GM18526 (cell line): Measurements from ENCODE around the gene CRADD.

ENCODE experiments used
- POLR2A ChIP-seq: IDR thresholded peaks from 3 replicates; pipeline ENCODE4 v1.6.1; 2011; ENCODE audit not compliant: insufficient read length; ENCODE audit errors: extremely low read depth

The CRADD gene

DNA sequence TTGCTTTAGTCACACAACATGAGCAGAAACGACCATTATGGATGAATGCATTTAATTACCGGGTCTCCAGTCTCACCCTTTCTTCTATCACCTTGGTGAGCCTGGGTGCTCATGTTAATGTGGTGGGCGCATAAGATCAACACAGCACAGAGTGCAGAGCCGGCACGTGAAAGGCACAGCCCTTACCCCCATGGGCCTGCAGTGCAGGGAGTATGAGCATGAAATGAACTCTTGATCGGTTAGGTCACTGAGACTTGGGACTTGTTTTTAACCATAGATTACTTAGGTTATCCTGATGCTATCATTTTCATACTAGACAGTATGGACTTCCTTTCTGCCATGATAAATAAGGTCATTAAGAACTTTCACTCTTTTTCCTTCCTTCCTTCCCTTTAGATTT lies 156.8 kb downstream of the CRADD start:
- TF ChIP-seq POLR2A = no peak

DNA sequence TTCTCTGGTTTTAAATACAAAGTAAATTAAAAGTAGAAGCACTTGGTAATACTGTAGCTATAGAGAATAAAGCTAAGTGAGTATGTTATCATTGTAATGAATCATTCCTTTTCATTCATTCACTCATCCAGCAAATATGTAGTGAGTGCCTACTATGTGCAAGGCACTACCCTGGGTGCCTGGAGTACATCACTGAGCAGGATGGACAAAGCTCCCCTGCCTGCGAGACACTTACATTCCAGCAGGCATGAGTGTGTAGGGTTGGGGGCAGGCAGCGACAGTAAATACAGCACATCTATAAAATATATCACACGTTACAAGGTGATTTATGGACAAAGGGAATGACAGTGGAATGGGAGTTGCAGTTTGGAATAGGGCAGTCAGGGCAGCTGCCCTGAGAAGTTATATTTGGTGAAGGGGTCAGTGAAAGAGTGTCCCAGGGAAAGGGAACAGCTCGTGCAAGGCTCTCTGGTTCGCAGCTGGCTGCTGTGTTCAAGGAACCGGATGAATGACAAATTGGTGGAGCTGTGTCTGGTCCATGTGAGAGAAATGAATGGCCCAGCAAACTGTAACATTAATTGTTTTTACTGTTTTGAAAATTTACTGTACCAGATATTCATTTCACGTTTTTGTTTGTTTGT lies 159.6 kb downstream of the CRADD start:
- no peak for TF ChIP-seq POLR2A

DNA sequence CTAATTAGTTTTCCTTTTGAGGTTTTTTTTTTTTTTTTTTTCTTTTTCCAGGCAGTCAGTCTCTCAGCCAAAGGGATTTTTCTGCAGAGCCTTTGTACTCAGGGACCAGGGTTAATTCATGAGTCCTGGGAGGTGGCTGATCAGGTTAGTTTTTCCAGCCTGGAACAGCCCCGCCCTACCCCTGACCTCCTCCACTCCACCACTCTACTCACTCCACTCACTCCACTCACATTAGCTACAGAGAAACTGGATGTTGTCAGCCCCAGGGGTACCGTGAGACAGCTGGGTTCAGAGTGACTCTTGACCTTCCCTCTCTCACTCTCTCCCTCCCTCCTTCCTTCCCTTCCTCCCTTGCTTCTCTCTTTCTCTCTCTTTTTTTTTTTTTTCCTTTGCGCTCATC lies 161.0 kb downstream of the CRADD start:
- TF ChIP-seq POLR2A = no peak

DNA sequence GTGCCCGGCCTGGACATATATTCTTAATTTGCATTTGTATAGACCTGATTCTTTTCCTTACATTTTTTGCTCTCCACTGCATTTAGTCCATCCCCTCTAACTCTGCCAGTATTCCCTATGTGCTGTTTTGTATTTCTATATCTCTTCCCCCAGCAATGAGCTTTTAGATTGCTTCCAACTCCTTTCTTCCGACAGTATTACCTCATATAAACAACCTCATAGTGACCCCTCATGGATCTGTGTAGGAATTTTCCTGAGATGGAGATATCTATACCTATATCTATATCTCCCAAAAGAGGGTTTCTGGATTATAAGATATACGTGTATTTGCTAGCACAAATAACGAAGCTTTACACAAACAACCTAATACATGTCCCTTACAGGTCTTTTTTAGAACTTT lies 161.9 kb downstream of the CRADD start:
- TF ChIP-seq POLR2A = no peak

DNA sequence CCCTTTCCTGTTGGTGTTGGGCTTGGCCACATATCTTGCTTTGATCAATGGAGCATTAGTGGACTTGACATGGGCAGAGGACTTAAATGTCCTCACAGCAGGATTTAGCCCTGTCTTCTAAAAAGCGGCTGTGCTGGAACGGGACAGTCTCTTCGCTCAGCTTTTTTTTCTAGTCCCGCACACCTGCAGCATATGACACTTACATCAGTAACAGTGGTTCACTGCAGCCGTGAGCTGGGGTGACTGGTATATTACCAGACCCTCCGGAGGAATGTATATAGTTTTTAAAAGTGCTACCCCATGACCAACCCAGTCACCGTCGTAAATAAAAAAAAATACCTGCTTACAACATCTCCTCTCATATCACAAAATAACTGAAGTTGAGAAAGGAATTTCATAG lies 164.5 kb downstream of the CRADD start:
- TF ChIP-seq POLR2A = no peak

DNA sequence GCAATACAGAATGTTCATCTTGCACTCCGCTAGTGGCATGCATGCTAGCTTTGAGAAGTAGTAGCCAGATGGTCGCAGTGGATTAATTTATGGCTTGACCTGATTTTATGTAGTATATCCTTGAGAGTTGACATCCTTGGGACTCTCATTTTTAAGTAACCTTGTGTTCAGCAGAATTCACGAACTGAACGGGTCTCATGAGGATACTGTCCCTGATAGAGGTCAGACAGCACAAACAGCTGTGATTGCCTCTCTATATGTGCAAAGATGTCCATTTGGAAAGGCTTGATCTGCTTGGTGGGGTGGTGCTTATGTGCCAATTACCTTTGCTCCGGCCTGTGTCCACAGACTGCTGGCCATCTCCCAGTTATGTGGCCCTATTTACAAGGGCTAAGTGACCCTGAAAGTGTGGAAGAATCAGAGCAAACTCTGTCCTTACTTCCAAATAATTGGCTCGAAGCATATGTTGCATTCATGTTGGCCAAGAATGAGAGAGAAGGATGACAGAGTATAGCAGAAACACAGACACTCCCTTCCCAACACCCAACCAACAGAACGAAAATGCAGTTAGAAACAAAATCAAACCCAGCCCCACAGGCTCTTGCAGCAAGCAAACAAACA lies 167.1 kb downstream of the CRADD start:
- no peak for TF ChIP-seq POLR2A

DNA sequence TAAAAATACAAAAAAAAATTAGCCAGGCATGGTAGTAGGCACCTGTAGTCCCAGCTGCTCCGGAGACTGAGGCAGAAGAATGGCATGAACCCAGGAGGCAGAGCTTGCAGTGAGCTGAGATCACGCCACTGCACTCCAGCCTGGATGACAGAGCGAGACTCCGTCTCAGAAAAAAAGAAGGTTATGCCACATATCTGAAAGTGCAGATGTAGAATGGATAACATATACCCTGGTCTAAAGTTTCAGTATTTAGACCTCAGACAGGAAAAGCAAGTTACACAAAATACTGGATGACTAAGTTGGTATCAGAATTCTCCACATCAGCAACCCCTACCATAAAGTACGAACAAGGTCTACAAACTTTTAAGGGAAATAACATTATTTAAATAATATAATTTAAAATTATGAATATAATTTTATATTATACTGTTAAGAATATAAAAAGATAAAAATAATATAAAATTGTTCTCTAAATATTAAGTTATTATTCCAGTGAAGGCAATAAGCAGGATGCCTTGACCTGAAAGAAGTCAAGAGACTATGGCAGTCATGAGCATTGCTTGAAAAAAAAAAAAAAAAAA lies 169.9 kb downstream of the CRADD start:
- no peak for TF ChIP-seq POLR2A

DNA sequence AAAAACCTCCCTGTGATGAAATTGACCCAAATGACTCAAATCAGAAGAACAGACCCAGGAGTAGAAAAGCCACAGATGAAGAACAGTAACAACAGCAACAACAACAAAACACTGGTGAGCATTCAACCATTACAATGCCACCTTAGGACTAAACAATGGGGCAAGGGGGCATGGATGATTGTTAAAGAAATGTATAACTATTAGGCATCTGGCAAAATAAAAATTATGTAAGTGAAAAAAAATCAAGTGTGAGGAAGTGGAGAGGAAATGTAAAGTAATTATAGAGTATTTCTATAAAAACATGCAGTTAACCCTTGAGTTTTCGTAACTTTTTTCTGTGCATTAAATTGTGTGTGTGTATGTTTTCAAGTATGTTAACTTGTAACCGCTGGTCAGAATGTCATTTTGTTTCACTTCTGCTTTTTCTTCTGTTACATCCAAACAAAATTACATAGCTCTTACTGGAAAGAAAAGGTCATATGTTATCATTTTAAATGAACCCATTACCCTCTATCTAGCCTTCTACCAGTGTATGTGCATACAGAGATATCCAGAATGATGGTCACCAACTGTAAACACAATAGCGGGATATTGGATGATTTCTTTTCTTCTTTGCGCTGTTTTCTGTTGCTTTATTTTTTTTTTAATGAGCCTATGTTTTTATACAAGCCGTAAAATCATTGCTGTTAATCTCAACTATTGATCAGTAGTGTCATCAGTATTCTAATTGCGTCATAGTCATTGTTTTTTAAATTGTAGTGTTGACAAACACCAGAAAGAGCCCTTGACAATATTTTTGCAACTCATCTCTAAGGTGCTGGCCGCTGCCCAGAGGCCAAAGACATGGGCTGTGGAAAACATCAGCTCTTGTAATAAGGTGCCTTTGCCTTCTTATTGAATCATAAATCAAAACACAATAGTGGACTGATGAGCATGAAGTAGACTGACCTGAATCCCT lies 170.6 kb downstream of the CRADD start:
- TF ChIP-seq POLR2A = no peak

DNA sequence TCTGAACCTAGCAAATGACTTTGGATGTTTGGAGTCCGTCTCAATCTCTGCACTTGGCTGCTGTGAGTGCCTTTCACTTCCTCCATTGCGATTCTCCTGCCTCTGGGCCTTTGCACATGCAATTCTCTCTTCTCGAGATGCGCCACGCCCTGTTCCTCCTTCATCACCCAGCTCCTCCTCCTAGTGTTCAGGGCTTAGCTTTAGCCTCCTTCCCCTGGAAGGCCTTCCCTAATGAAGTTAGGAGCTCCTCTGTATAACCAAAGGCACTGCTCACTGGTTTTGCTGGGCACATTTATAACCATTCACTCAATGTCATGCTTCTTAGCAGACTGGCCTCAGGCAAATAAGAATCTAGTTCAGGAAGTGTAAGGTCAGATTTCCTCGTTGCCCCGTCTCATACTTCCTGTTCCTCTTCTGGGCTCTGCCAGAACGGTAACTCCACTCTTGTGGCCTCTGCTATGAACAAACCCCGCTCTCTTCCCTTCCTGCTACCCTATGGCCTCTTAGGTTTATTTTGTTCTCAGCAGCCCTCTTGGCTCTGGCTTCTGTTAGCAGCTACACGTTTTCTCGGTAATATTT lies 171.4 kb downstream of the CRADD start:
- no peak for TF ChIP-seq POLR2A

DNA sequence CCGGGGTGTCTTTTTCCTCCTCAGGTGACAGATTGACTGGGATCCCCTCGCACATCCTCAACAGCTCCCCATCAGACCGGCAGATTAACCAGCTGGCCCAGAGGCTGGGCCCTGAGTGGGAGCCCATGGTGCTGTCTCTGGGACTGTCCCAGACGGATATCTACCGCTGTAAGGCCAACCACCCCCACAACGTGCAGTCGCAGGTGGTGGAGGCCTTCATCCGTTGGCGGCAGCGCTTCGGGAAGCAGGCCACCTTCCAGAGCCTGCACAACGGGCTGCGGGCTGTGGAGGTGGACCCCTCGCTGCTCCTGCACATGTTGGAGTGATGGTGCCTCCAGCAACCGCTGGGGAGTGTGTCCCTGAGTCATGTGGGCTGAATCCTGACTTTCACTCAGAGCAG lies 172.8 kb downstream of the CRADD start:
- no peak for TF ChIP-seq POLR2A

DNA sequence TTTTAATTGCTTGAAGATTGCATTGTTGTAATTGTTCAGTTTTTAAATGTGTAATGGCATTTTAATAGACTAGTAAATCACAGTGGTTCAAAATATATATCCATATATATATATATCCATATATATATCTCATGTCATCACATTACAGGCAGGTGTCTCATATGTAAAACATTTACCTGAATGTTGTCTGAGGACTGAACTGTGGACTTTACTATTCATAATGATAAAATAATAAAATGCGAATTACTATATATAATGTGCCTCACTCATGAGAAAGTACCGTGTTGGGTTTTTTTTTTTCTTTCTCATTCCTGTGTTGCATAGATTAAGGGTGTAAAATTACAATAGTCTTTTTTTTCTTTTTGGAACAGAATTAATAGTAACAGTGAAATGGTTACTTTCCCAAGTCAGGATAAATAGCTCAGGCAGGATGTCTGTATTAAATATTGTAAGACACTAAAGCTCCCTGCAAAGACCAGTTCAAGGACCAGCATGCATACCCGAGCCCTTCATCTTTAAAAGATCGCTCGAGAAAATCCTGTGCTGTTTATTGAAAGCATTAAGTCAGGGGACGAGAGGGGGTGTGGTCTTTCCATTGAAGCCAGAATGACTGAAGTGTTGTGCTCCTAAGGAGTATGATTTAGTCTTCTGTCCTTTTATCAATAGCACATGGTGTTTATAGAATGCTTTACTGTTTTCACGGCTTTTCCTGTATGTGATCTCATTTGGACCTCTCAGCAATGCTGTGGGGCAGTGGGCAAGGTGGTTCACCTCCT lies 173.5 kb downstream of the CRADD start:
- no peak for TF ChIP-seq POLR2A

DNA sequence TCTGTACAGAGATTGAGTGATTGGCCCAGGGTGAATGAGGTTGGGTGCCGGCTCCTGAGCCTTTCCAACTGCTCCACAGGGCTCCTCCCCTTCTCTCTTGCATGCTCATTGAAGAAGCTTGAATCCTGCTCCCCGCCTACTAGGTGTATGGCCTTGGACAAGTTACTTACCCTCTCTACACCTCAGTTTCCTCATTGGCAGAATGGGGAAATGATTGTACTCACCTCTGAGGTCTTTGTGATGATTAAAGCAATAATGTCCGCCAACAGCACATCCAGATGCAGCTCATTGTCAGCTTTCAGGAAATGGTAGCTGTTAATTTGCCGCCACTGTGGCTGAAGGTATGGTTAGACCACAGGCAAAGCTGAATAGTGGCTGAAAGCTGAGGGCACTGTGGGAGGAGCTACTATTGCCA lies 174.1 kb downstream of the CRADD start:
- TF ChIP-seq POLR2A = no peak

DNA sequence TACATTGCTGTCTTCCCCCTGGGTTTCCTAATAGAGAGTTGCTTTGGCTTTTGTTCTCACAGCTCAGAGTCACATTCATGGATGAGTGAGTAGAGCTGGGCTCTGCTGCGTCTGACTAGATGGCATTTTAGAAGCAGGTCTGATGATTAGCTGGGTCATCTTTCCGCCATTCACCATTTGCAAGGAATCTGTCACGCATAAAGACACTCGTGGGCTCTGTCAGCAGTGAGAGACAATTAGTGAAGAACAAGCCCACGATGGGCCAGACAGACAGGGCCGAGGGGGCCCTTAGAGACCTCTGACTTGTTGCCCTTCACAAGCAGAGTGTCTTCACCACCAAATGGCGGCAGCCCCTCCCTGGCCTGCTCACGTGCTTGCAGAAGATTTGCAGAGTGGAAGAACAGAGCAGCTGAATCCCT lies 175.0 kb downstream of the CRADD start:
- no peak for TF ChIP-seq POLR2A

DNA sequence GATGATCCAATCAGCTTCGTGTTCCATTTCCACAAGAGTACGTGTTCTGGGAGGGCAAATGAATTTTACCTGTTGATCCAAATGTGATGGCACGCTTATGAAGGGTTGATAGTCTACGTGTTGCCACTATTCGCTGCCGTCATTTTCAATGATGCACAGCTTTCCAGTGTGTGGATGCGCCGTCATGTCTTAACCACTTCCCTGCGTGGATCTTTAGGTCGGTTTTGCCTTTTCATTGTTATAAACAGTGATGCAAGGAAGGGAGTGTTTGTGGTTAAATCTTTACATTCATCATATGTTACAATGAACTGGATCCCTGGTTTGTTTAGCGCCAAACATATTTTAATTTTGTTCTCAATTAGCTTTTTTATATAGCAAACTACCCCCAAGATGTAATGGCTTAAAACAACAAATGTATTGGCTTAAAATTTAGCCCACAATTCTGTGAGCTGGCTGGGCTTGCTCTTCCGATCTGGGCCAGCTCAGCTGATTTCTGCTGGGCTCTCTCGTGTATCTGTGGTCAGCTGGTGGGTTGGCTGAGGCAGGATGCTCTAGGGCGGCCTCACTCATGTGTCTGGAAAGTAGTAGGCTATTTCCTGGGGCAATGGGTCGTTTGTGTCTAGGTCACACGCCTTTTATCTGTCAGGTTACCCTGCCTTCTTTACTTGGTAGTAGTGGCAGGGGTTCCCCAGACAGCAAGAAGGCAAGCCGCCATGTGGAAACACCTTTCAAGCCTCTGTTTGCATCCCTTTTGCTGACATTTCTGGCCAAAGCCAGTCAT lies 176.7 kb downstream of the CRADD start:
- TF ChIP-seq POLR2A = no peak

DNA sequence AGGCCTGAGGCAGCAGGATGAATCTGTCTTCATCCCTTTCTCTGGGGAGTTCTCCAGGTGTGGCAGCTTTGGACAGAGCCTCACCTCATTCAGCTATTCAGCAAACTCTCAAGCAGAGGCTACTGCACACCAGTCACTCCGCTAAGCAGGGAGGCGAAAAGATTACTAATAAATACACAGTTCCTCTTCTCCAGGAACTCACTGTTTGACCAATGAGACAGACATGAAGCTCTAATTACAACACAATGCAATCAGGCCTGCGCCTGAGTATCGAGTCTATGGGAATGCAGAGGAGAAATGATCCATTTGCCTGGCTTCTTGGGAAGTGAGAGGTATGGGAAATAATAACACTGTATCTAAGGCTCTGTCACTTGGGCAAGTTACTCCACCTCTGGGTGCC lies 178.1 kb downstream of the CRADD start:
- no peak for TF ChIP-seq POLR2A
